Stimulated activated CD8-positive, alpha-beta memory T cell treated with anti-CD3 and anti-CD28 coated beads, Interleukin-15, amount 100 ng/mL, for 4 hours (primary cell): ENCODE measurements around the gene FOXO1.

Experiments
- DNase-seq, 2 donors: peaks; one replicate each; pipeline ENCODE4 v3.0.0-alpha.2; 2020; ENCODE audit warnings: low read depth in 2 of 2

Gene FOXO1

DNA sequence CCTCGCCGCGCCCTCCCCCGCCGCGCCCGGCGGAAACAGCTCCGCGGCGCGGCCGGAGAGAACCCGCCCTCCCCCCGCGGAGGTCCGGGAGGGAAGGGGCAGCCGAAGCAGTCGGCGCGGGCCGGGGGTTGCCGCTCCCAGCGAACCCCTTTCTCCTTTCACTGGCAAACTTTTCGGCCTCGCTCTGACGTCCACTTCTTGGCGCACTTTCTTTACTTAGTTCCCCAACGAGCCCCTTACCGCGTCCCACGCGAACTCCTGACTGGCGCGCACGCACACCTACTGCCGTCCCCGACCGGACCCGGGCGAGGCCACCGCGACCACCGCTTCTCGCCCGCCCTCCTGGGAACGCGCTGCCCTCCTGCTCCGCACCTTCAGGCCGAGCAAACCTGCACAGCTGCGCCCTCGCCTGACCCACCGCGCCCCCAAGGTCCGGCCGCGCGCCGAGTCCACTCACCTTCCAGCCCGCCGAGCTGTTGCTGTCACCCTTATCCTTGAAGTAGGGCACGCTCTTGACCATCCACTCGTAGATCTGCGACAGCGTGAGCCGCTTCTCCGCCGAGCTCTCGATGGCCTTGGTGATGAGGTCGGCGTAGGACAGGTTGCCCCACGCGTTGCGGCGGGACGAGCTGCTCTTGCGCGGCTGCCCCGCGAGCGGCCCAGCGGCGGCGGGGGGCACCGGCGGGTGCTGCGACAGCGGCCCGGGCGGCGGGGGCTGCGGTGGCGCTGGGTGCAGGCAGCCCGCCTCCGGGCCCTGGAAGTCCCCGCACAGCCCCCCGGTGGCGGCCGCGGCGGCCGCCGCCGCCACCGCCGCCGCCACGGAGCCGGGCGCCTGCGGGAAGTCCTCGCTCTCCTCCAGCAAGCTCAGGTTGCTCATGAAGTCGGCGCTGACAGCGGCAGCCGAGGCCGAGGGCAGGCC lies 1.1 kb downstream of the FOXO1 start:
- peak; percentile 14 to 41 for DNase-seq

DNA sequence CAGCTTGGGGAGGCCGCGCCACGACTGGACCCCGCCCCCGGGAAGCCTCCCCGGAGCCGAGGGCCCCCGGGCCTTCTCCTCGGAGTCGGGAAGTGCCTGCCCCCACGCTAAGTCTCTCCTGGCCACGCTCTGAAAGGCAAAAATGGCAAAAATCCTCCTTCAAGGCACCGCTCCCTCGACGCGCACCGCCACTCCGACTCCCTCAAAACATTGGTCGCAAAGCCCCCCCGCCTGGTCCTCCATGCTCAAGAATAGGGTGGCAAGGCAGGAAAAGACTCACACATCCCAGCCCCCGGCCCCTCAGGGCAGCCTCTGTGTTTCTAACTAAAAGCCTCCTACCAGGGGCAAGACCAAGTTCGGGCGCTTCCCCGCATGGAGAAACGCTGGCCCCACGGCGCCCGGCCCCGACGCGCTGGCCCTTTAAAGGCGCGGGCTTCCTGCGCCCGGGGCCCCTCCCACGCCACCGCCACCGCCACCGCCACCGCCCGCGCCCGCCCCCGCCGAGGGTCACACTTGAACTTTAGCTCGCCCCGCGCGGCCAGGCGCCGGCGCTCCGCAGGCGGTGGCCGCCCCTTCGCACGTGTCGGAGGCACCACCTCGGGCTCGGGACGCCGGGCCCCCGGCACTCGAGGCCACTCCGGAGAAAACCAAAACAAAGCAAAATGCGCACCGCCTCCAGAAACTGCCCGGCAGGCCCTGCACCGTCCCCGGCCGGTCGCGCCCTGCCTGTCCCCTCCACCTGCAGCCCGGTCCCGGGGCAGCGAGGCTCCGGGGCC lies 1.9 kb downstream of the FOXO1 start:
- peak; percentile 49 to 50 for DNase-seq

DNA sequence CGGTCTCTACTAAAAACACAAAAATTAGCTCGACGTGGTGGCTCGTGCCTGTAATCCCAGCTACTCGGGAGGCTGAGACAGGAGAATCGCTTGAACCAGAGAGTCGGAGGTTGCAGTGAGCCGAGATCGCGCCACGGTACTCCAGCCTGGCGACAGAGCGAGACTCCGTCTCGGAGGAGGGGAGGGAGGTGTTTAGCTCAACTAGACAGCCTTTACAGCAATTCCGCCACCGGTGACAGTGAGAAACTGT lies 2.4 kb downstream of the FOXO1 start:
- peak in 1 of 2 donors; percentile 51 for DNase-seq

DNA sequence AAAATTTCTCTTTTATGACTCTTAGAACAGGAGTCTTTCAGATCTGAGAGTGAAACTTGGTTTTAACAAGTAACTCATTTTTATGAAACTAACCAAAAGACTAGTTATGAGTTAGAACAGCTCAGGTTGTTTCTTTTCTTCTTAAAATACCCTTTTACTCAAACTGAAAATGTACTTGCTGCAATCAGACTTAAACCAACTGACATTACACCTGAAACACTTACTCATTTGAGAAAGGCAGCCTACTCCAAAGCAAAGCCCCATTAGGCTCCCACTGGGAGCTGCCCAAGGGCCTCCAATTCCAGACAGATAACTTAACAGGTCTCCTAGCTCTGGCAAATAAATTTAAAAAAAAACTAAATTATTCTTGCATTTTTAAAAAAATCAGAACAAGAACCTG lies 3.6 kb downstream of the FOXO1 start:
- no peak for DNase-seq

DNA sequence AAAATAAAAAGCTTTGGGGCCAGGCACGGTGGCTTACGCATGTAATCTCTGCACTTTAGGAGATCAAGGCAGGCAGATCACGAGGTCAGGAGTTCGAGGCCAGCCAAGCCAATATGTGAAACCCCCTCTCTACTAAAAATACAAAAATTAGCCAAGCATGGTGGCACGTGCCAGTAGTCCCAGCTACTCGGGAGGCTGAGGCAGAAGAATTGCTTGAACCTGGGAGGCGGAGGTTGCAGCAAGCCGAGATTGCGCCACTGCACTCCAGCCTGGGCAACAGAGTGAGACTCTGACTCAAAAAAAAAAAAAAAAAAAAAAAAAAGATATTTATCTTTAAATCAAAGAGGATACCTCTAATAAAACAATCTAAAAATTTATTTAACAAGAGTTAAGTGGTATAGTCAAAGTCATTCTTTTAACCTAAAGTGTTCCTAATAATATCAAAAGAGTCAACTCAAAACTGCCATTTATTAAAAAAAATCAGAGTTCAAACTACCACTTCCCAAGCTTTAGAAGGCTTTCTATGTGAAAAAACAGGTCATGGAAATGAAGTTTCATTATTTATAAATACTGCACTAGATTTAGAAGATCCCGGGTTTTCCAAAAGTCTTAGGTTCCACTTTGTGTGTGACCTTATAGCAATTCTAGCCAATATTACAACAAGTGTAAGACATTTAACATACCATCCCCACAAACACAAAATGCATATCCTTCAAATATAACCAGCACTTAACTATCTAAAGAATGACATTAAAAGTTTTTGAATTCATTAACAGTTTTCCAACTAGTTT lies 4.4 kb downstream of the FOXO1 start:
- DNase-seq, result no peak

DNA sequence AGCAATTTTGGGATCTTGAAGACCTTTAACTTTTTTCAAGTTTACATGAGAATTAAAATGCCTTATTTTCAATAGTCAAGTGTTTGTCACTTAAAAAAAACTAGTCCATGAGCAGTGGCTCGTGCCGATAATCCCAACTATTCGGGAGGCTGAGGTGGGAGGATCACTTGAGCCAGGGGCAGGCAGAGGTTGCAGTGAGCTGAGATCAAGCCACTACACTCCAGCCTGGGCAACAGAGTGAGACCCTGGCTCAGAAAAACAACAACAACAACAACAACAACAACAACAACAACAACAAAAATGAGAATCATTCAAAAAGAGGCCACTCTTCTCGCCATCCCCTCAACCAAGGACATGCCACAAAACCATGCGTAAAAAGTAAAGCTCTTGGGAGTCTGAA lies 5.7 kb downstream of the FOXO1 start:
- no peak for DNase-seq

DNA sequence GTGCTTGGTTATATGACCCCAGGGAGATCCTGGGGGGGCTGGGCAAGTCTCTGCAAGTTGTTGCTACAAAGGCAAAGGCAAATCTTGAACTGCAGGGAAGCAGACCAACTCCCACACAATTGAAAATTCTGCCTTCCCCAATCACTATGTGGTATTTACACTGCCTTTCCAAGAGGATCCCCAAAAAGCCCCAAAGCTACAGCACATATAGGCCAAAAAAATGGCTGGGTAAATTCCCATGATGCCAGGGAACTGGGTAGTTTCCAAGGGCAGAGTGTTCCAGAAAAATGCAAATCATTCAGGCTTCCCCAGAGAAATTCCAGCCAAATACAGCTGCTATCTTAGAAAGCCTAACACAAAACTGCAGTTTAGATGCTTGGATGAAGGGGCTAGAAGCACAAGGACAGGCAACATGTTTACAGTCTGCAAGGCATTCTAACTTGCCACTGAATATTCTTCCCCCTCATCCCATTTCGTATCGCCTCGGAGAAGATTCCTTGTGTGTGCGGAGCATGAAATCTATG lies 6.2 kb downstream of the FOXO1 start:
- no peak for DNase-seq

DNA sequence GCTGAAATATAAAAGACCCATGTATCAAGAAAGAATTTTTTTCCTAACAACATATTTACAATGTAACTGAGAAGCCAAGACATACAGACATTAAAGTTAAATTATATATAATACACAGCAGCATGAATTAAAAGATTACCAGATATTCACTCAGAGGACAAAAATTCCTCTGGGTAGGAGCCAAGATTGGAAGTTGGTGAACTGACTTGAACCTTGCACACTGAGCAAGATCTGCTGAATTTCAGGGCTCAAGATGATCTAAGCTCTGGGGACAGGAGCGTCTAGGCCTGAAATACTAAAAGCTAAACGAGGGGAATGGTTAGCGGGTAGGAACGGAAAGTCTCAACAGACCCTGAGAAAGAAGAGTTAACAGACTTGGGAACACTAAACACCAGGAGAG lies 8.5 kb downstream of the FOXO1 start:
- no peak for DNase-seq

DNA sequence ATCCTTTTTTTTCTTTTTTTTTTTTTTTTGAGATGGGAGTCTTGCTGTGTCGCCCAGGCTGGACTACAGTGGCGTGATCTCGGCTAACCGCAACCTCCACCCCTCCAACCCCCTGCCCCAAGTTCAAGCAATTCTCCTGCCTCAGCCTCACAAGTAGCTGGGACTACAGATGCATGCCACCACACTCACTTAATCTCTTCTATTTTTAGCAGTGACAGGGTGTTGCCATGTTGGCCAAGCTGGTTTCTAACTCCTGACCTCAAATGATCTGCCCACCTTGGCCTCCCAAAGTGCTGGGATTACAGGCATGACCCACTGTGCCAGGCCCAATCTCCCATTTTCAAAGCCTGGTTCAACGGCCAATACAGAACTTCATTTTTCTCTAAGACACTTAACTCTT lies 9.1 kb downstream of the FOXO1 start:
- no peak for DNase-seq

DNA sequence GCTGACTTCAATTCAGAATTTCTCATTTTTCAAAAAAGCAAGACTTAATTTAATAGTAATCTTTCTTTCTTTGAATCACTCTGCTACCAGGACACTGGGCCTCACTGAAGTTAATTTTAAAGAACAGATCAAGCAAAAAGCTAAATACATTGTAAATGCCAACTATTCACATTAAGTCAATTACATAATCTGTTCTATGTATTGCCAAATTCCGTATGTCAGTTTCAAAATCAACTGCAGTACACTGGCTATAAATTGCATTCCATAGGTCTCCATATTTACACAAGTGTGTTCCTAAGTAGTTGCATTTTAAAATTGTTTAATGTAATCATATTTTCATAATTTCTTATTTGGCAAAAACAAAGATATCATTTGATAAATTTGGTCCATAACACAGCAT lies 10.1 kb downstream of the FOXO1 start:
- no peak for DNase-seq

DNA sequence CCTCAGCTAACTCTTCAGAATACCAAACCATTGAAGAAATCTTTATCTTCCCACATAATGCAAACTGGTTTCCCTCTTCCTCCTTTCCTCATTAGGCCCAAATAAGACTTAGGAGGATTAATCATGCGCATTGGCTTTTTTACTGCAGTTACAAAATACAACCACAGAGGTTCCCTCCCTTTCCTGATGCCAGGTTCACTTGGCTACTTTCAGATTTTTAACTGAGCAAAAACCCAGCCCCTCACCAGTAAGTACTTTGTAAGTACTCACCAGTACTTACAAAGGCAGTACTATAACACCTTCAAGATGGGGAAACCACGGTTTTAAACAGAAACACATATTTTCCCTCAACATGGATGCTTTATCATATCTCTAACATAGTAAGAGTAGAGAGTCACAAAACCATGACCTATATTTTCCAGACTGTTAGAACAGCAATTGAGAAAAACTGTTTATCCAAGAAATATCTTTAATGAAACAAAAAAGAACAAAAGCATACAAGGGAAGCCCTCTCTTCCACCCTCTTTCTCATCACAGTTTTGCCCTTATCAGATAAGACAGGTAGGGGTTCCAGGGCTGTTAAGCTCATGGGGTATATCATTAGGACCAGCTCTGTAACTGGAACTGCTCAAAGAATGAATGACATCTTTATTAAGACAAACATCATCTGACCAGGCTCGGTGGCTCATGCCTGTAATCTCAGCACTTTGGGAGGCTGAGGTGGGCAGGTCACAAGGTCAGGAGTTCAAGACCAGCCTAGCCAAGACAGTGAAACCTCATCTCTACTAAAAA lies 12.7 kb downstream of the FOXO1 start:
- DNase-seq, result no peak

DNA sequence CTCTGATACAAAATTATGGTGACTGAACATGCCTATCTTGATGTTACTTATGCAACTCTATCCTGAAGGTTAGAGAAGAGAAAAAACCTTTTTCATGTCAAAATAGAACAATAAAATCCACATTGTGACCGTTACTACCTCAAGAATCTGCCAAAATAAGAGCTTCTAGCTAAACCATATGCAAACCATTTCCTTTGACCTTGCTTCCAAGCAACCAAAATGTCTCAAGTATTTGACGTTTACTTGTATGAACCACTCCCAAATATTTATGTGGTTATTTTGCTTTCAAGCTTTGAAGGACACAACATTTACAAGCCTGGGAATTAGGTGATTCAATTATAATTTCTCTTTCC lies 13.9 kb downstream of the FOXO1 start:
- DNase-seq, result no peak

DNA sequence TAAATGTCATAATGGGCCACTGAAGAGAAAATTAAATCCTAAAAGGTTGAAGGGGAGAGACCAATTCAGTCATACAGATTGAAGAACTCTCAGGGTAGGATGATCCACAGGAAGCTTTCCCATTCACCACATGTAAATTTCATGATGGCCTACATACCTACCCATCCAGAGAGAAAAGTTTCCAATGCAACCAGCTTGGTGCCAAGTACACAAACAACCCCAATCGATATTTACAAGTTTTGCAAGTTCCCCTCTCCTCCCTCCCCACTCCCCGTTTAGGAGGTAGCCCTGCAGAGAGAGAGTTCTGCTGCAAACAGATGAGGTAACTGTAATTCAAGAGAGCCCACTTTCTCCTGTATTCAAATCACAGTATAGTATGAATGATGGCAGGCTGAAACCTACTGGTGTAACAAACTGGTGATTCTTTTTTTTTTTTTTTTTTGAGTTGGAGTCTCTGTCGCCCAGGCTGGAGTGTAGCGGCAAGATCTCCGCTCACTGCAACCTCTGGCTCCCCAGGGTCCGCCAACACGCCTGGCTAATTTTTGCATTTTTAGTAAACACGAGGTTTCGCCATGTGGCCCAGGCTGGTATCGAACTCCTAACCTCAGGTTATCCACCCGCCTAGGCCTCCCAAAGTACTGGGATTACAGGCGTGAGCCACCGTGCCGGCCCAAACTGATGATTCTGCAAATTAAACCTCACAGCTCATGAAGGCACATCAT lies 14.4 kb downstream of the FOXO1 start:
- DNase-seq, result no peak

DNA sequence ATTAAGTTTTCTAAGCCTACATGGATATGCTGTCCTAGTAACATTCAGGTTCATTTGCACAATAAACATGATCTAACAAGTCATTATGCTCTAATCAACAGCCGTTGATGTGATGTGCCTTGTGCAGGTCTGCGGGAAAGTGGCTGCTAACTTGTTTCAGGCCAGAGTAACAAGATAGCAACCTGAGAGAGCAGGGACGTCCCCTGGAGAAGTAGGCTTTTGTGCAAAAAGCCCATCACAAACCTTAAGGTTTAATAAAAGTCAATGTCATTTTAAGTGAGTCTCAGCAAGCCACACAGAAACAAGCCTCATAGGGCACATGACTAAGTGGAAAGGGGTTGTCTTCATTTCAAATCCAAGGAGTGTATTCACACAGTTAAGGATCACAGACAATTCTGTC lies 17.6 kb downstream of the FOXO1 start:
- no peak for DNase-seq

DNA sequence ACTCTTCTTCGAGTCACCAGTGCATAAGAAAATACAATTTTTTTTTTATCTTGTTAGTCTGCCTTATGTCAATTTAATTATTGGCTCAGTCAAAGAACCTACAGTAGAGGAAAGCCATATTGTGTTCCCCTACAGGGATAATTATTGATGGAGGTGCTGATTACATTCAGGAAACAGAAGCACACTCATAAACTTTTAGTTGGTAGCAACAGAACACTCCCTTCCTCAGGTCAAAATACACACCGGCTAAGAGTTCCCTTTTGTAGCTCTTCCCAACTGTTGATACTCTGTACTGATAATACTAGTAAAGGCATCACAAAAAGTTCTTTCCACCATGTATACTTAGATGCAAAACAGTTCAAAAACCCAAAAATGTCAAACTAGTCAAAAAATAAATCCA lies 18.4 kb downstream of the FOXO1 start:
- DNase-seq, result no peak

DNA sequence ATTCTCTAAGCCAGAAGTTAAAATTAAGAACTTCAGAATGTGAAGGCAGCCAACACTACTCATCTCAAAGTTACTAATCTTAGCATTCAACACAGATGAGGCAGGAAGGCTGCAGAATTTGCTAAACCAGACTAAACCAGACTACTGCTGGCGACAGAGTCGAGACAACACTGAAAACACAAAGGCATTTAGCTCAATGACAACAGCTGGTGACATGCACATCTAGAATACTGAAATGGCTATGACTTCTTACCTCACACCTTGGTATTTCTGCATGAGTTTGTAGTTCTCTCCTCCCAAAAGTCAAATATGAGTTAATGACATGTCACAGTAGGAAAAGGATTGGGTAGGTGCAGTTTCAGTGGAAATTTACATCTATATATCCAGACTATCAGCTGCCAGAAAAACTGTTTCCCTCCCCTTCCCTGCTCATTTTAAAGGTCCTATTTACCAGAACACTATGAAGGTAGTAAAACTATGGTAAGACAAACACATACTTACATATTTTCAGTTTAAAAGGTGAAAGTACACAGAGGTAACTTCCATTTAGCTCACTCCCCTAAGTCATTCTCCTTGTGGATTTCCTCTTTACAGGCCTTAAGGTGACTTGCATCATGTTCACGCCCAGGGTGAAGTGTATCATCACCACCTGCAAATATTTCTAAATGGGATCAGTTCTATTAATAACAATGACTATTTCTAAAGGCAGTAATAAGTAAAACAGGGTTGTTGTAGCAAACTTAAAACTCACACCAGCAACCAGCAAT lies 21.4 kb downstream of the FOXO1 start:
- DNase-seq, result no peak

DNA sequence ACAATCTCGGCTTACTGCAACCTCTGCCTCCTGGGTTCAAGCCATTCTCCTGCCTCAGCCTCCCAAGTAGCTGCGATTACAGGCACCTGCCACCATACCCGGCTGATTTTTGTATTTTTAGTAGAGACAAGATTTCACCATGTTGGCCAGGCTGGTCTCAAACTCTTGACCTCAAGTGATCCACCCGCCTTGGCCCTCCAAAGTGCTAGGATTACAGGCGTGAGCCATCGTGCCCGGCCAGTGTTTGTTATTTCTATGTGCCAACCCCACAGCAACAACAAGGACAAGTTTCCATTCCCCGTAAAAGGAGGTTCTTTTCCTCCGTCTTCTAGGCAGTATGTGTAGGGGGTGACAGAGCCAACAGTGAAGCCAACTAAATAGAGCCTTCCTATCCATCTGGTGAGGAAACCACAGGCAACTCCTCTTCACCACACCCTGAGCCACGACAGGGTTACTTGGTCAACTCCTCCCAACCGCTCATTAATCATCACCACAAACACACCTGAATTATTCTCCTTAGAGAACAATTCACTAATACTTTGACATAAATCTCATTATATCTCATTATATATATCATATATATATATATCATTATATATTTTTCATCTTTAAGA lies 25.5 kb downstream of the FOXO1 start:
- no peak for DNase-seq

DNA sequence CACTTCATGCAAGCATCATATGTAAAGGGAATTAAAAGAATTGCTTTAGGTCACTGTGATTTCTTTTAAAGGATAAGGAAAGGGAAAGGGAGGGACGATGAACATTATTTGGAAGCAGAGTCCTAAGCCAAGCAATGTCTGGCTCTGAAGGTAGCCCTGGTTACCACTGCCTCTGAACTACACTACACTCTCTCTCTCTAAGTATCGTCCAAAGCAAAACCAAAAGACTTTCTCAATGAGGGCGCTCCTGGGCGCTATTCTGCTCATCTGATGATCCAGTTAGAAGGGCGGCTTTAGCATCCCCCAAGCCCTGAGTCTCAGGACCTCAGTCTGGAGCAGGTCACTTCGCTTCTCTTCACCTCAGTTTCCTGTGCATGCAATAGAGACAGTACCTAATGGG lies 26.2 kb downstream of the FOXO1 start:
- DNase-seq, result no peak

DNA sequence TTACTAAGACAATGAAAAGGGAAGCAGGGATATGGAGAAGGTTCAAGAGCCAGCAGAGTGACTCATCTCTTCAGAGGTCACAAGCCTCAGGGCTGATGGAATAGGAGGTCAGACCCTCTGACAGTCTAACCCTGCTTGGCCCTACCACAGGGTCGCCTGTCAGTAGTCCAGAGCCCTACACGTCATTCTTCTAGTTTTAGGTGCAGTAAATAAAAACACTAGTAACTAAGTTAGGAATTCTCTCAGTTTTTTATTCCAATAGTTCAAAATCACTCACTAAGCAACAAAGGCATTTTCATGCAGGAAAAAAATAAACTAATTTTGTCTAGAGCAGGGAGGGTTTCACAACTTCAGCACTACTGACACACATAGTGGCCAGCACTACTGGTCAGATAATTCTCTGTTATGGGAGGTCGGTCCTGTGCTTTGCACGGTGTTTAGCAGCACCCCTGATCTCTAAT lies 27.2 kb downstream of the FOXO1 start:
- no peak for DNase-seq

DNA sequence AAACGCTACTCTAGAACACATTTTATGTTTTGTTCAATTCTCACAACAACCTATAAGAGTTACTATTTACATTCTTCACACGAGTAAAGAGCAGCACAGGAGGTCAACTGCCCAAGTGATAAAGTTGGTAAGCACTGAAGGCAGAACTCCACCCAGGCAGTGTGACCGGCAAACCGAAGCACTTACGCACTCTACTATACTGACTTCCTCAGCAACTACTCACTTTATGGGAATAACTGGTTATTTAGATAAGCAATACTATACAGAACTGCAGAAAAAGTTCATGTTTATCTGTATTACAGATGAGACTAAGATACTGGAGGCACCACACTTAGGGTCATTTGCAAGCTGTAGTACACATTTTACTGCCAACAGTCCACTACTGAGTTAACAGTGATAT lies 28.8 kb downstream of the FOXO1 start:
- DNase-seq, result no peak
